ENCODE results near the gene MAGEB3.
"Not testable (repeated sequence)": the region's sequence is repeated elsewhere in the genome, so short reads cannot be mapped to it uniquely, and the experiment has no call there.

Gene MAGEB3, protein sequence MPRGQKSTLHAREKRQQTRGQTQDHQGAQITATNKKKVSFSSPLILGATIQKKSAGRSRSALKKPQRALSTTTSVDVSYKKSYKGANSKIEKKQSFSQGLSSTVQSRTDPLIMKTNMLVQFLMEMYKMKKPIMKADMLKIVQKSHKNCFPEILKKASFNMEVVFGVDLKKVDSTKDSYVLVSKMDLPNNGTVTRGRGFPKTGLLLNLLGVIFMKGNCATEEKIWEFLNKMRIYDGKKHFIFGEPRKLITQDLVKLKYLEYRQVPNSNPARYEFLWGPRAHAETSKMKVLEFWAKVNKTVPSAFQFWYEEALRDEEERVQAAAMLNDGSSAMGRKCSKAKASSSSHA

GRCh38 chrX:30230395-30230794 is at the start of gene MAGEB3:
Gene MAGEB3 (plus strand): TSS chrX:30230657. CDS start chrX:30235925, 5,268 bp downstream.
- no peak for DNase-seq

DNA sequence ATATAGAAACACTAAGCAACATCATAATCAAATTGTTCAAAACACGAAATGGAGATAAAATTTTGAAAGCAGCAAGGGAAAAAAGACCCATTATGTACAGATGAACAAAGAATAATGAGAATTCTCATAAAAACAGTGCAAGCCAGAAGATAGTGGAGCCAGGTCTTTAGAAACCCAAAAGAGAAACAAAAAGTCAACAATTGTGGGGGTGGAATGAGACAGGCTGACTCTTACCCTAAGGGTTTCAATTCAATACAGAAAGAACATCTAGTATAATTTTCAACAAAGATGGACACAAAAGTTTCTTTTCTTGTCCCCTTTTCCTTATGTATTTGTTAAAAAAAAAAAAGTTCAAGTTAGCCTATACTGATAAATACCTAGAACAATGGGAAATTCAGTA is 49.1 kb upstream of the MAGEB3 start:
- no peak for DNase-seq

- no peak for DNase-seq
Measured at GRCh38 chrX:30183554-30183953, 46.9 kb upstream of the MAGEB3 start.

DNA sequence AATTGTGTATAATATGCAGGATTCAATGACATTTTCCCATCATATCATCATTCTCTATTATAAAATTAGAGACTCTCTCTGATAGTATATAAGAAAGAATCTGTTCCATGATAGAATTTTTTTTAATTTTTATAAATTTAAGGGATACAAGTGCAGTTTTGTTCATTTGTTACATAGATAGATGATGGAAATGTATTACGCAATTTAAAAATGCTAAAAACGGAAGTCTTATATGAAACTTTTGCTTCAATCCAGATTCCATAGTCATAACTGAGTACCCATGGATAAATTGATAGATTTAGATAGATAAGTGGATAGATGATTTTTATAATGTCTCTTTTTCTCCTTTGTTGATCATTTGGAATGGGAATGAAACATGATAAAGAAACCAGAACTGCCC is 40.0 kb upstream of the MAGEB3 start:
- no peak for DNase-seq

DNA sequence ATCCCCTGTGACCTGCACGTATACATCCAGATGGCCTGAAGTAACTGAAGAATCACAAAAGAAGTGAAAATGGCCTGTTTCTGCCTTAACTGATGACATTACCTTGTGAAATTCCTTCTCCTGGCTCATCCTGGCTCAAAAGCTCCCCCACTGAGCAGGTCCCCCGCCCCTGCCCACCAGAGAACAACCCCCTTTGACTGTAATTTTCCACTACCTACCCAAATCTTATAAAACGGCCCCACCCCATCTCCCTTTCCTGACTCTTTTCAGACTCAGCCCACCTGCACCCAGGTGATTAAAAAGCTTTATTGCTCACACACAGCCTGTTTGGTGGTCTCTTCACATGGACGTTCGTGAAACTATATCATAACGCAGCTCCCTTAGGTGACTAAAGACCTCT is 36.5 kb upstream of the MAGEB3 start:
- not testable (repeated sequence) for DNase-seq

DNA sequence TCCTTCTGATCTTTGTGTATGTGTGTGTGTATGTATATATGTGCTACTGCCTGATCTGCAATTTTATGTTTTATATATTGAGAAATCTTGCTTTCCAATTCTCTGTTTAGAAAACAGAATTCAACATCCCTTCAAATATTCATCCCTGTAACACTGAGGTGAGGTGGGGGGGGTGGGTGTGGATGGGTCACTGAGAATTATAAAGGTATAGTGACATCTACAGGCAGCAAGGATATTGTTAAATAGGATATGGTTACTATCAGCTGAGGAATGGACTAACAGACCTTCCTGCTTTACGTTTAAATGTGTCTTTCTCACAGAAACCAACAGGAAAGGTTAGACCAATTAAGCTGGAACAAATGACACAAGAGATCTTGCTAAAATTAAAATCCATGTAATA is 34.1 kb upstream of the MAGEB3 start:
- DNase-seq, result no peak

GRCh38 chrX:30212172-30212571 is 18.3 kb upstream of the MAGEB3 start:
- DNase-seq, result no peak

- DNase-seq, result no peak
Measured at GRCh38 chrX:30215357-30215843, 15.1 kb upstream of the MAGEB3 start, which contains the start of gene MAGEB2. Gene MAGEB2 (plus strand): TSS chrX:30215563. CDS start chrX:30218581, 3,018 bp downstream.

DNA sequence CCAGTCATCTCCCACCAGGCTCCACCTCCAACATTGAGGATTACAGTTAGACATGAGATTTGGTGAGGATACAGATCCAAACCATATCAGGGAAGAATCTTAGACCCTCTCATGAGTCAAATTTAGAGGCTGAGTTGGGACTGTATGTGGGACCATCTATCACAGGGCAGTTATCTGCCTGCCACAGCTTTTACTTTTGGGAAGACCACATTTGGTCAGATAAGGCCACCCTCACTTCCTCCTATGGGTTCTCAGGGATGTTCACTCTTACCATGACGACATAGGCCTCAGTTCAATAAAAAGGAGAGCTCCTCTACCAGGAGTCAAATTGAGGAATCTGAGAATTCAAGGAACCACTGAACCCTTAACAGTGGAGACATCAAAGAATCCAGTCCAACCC is 13.0 kb upstream of the MAGEB3 start:
- no peak for DNase-seq

DNA sequence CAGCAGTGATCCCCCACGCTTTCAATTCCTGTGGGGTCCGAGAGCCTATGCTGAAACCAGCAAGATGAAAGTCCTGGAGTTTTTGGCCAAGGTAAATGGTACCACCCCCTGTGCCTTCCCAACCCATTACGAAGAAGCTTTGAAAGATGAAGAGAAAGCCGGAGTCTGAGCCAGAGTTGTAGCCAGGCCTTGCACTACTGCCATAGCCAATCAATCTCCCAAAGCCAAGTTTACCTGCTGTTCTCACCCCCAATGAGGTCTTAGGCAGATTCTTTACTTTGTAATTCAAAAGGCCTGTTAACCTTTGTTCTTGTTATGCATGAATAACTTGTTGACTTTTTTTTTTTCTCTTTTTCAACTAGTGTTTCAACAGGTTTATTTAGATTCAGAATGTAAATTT is 11.1 kb upstream of the MAGEB3 start:
- DNase-seq, result no peak

DNA sequence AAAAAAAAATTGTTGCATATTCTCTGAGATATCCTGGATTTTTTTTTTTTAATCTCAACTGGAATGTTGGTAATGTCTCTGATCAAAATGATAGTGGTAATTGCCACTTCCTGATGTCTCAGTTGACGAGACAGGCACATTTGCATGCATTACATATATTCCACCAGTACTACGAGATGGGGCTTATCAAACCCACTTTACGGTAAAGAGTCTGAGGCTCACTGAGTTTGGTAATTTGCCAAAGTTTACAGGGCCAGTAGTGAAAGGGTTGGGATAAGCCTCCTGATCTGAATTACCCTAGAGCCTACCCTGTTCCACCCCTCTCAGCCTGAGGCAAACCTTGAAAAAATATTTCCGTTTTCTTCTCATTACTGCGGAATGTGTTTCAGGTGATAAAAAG is 9.8 kb upstream of the MAGEB3 start:
- no peak for DNase-seq

GRCh38 chrX:30224536-30224935 is 5.9 kb upstream of the MAGEB3 start:
- no peak for DNase-seq

GRCh38 chrX:30228526-30228925 is 1.9 kb upstream of the MAGEB3 start:
- no peak for DNase-seq

DNA sequence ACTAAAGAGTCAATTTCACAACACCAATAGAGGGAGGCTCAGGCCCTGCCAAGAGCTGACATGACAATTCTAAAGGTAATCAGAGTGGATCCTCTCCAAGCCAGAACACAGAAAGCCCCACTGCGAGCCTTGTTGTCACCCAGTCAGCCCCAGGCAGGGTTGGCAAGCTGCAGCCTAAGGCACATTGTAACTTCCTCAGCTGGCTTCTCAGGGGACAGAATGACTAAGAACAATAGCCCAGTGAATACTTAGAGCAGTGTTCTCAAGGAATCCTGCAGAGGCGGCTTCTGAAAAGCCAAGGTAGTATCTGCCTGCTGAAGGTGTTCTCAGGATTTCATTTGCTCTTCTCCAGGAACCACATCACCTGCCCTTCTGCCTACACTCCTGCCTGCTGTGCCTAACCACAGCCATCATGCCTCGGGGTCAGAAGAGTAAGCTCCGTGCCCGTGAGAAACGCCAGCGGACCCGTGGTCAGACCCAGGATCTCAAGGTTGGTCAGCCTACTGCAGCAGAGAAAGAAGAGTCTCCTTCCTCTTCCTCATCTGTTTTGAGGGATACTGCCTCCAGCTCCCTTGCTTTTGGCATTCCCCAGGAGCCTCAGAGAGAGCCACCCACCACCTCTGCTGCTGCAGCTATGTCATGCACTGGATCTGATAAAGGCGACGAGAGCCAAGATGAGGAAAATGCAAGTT is 11.4 kb downstream of the MAGEB3 start, which contains the start of gene MAGEB4:
TSS of gene MAGEB4 (plus strand) at position 277 of the 692 bp plus-strand sequence. CDS start at position 413, 136 bp downstream.
- DNase-seq, result no peak

DNA sequence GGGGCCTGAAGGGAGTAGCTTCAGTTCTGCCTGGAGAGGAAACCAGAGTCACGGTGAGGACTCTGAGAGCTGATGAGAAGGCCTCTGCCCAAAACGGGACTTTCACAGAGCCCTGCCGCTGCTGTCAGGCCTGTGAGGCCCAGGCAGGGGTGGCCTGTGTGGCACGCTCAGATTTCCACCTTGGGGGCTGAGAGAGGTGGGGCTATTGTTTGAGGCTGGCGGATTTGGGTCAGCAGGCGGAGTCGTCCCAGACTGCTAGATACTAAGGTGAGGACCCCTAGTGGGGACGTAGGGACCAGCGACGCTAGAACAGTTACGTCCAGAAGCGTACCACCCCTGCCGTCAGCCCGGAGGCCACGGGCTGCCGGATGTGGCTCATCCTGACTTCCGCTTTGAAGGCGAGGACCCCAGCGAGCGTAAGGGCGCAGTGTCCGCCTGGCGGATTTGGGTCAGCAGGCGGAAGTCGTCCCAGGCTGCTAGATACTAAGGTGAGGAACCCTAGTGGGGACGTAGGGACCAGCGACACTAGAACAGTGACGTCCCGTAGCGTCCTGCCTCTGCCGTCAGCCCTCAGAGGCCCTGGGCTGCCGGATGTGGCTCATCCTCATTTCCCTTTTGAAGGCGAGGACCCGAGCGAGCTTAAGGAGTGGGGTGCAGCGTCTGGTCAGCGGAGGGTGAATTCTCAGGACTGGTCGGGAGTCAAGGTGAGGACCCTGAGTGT is 16.5 kb downstream of the MAGEB3 start, which contains the start of gene MAGEB1:
TSS of gene MAGEB1 (plus strand) at position 378 of the 721 bp plus-strand sequence. CDS start 3,348 bp downstream, outside the sequence.
- no peak for DNase-seq

DNA sequence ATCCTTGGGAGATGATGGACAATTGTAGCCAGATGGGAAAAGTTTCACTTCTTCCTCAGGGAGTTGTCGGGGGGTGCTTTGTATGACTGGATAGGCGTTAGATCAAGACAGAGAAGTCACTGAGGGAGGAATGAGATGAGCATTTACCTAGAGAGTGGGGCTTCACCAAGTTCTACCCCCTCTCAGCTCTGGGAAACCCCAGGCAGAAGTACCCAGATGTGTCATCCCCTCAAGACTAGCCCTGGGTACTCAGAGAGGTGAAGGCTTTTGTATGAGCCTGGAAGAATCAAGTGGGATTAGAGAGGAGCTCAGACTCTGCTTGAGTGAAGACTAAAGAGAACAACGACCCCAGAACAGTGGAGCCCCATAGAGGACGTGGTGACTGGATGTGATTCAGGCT is 18.4 kb downstream of the MAGEB3 start:
- no peak for DNase-seq

- DNase-seq, result no peak
Measured at GRCh38 chrX:30253257-30253656, 22.8 kb downstream of the MAGEB3 start.

DNA sequence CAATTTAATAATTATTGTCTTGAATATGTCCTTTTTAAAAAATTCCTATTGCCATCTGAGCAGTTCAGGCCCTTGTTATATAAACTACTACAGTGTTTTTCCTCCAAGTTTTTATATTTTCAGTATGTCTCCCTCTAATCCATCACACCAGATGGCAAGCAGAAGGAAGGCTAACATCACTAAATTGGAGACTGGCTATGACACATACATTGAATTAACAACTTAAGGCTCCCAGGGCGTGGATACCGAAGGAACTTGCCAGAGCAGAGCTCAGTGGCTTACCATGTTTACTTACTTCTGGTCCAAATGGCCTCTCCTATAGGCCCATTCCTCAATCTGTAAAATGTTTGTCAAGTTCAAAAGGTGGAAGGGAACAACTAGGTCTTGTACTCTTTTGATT is 29.5 kb downstream of the MAGEB3 start:
- no peak for DNase-seq

DNA sequence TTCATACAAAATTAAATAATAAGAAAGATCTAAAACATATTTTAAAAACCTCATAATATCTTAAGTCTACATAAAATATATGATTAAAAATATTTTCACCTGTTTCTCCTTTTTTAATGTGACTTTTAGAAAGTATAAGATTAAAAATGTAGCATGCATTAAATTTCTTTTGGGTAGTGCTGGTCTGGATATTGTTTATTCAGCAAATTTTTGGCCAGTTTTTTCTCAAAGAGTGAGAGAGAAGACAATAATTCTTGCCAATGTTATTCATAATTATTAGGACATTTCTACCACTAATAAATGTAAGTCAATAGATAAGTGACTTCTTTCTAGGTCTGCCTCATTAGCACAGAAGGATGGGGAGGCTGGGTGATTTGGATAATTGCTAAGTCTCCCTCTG is 30.6 kb downstream of the MAGEB3 start:
- no peak for DNase-seq

GRCh38 chrX:30262763-30263162 is 32.3 kb downstream of the MAGEB3 start:
- no peak for DNase-seq

- DNase-seq, result no peak
Measured at GRCh38 chrX:30270639-30271038, 40.2 kb downstream of the MAGEB3 start.

GRCh38 chrX:30275498-30275897 is 45.0 kb downstream of the MAGEB3 start:
- DNase-seq, result no peak

- no peak for DNase-seq
Measured at GRCh38 chrX:30278365-30278764, 47.9 kb downstream of the MAGEB3 start.

Measured in stimulated activated CD4-positive, alpha-beta T cell treated with anti-CD3 and anti-CD28 coated beads, Interleukin-15, amount 100 ng/mL, for 24 hours (primary cell).